NCI-H526 (cell line): ENCODE results near the gene MYO18A.
A peak's percentile ranks its signal among the peaks of the same experiment; 100 is the strongest.

Experiments used
- DNase-seq, 2 experiments: peaks; one replicate each; lab custom pipeline; 2025; lab: John Stamatoyannopoulos, UW

Gene MYO18A

GRCh38 chr17:29048440-29049368, 131.5 kb downstream of the MYO18A start:
- DNase-seq, result peak; percentile 96 to 97

- DNase-seq, result no peak
Observed at GRCh38 chr17:29046473-29046839, 133.7 kb downstream of the MYO18A start.

GRCh38 chr17:29045734-29046472, 134.3 kb downstream of the MYO18A start:
- DNase-seq, result peak in 1 of 2 experiments; percentile 27

GRCh38 chr17:29045026-29045425, 135.2 kb downstream of the MYO18A start:
- DNase-seq, result no peak

- no peak for DNase-seq
Observed at GRCh38 chr17:29043539-29044145, 136.6 kb downstream of the MYO18A start.

GRCh38 chr17:29042679-29043538, 137.3 kb downstream of the MYO18A start, which contains the start of gene PIPOX:
PIPOX (plus strand) TSS chr17:29043141; CDS start chr17:29043226, 85 bp downstream.
- DNase-seq, result peak; percentile 82 to 91

GRCh38 chr17:29042026-29042678, 138.0 kb downstream of the MYO18A start:
- no peak for DNase-seq

- DNase-seq, result no peak
Observed at GRCh38 chr17:29041571-29041970, 138.6 kb downstream of the MYO18A start.

- DNase-seq, result no peak
Observed at GRCh38 chr17:29041091-29041490, 139.1 kb downstream of the MYO18A start.

GRCh38 chr17:29039764-29040598, 140.2 kb downstream of the MYO18A start:
- no peak for DNase-seq

GRCh38 chr17:29038085-29038795, 142.0 kb downstream of the MYO18A start:
- no peak for DNase-seq

- no peak for DNase-seq
Observed at GRCh38 chr17:29037739-29038084, 142.5 kb downstream of the MYO18A start.

- DNase-seq, result no peak
Observed at GRCh38 chr17:29036584-29036983, 143.6 kb downstream of the MYO18A start.

- no peak for DNase-seq
Observed at GRCh38 chr17:29034510-29034909, 145.7 kb downstream of the MYO18A start.

- no peak for DNase-seq
Observed at GRCh38 chr17:29032857-29033197, 147.4 kb downstream of the MYO18A start.

- DNase-seq, result no peak
Observed at GRCh38 chr17:29032013-29032856, 148.0 kb downstream of the MYO18A start.

- DNase-seq, result no peak
Observed at GRCh38 chr17:29031488-29031887, 148.7 kb downstream of the MYO18A start.

GRCh38 chr17:29024316-29024952, 155.8 kb downstream of the MYO18A start:
- no peak for DNase-seq
